AG04449 (cell line): ENCODE results near the gene FOXP1.

Source experiments
- CTCF ChIA-PET: fragments of 350-600 bp; formaldehyde crosslinking; extraction: SDS; loops from one replicate; lab custom pipeline; 2021; ENCODE audit warnings: antibody characterized with exemption; lab: Yijun Ruan, JAX
- POLR2A ChIA-PET: fragments of 400-600, 350-600 bp; formaldehyde crosslinking; extraction: SDS; loops from one replicate; lab custom pipeline; 2020; ENCODE audit warnings: antibody characterized with exemption, inconsistent platforms; lab: Yijun Ruan, JAX
- DNase-seq: peaks from one replicate; pipeline ENCODE4 v3.0.0-alpha.2; 2010; ENCODE audit warnings: low read depth, low spot score
- H3K4me3 ChIP-seq: 2 replicates; pipeline ENCODE4 v1.5.1; 2011; ENCODE audit warnings: low read depth, mild to moderate bottlenecking, control low read depth, low read length
- TF ChIP-seq, protein P1 (sequence below): IDR thresholded peaks from one replicate; pipeline ENCODE4 v1.5.1; 2011; ENCODE audit warnings: mild to moderate bottlenecking, moderate library complexity, low read length, control low read depth, inconsistent platforms; ENCODE audit not compliant: insufficient read depth; ENCODE audit errors: missing control alignments

The FOXP1 gene

DNA sequence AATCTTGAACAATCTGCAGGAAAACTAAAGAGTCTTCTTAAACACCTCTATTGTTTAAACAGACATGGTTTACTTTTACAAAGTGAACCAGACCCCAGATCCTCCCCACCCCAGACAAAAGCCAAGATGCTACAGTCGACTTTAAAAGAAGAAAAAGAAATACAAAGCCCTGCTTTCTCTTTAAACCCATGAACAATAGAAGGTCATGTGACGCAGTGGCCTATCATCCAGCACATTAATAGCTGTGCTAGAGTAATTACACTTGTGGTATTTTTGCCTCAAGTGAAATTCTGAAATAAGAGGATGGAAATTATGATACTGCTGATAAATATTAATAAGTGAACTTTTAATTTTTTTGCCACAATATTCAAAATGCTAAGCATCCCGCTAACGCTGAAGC is 613.4 kb downstream of the FOXP1 start:
- H3K4me3 ChIP-seq: no peak overlapping the region
- POLR2A ChIA-PET: no interaction called here
- no peak for DNase-seq
- CTCF ChIA-PET: no interaction called here
- TF ChIP-seq, protein P1, sequence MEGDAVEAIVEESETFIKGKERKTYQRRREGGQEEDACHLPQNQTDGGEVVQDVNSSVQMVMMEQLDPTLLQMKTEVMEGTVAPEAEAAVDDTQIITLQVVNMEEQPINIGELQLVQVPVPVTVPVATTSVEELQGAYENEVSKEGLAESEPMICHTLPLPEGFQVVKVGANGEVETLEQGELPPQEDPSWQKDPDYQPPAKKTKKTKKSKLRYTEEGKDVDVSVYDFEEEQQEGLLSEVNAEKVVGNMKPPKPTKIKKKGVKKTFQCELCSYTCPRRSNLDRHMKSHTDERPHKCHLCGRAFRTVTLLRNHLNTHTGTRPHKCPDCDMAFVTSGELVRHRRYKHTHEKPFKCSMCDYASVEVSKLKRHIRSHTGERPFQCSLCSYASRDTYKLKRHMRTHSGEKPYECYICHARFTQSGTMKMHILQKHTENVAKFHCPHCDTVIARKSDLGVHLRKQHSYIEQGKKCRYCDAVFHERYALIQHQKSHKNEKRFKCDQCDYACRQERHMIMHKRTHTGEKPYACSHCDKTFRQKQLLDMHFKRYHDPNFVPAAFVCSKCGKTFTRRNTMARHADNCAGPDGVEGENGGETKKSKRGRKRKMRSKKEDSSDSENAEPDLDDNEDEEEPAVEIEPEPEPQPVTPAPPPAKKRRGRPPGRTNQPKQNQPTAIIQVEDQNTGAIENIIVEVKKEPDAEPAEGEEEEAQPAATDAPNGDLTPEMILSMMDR: no peak

- H3K4me3 ChIP-seq: no peak overlapping the region
- CTCF ChIA-PET: no interaction called here
- DNase-seq: no peak
- TF ChIP-seq, protein P1: no peak
- POLR2A ChIA-PET: no interaction called here
Observed at GRCh38 chr3:70963431-70964275, 619.9 kb downstream of the FOXP1 start.

DNA sequence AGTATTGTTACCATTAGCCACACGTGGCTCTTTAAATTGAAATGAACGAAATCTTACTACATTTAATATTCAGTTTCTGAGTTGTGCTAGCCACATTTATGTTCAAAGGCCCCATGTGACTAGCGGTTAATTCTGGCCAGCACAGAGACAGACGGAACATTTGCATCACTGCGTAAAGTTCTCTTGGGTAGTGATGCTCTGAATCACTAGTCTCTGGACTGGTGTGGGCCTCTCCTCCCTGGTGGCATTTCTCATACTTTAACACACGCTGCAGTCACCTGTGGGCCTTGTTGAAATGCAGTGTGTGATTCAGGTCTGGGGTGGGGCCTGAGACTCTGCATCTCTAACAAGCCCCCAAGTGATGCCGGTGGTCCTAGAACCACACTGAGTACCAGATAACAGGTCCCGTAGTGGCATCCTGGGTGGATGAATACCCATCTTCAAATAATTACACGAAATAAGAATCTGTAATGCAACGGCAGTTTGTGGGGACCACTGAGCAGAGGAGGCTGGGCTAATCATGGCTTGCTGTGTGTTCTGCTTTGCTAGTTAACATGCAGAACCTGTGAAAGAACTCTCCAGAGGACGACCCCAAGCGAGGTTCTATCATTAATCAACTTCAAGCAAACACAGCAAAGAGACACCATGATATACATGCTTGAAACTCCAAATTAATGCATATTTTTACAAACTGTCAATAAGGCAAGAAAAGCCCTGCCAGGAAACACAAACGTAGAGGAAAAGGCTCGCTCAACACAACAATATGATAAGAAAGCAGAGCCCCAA is 623.8 kb downstream of the FOXP1 start:
- DNase-seq: no peak
- no peak overlapping the region for H3K4me3 ChIP-seq
- TF ChIP-seq, protein P1: no peak
- CTCF ChIA-PET: no interaction called here
- POLR2A ChIA-PET: no interaction called here

GRCh38 chr3:70952033-70952747 is 631.3 kb downstream of the FOXP1 start:
- TF ChIP-seq, protein P1: no peak
- no peak overlapping the region for H3K4me3 ChIP-seq
- no peak for DNase-seq
- CTCF ChIA-PET: interaction anchor here (0.8 kb wide), 1 partner anchor 401 kb away, joined by 3 read pairs; no protein-coding TSS in a partner anchor
- POLR2A ChIA-PET: no interaction called here

DNA sequence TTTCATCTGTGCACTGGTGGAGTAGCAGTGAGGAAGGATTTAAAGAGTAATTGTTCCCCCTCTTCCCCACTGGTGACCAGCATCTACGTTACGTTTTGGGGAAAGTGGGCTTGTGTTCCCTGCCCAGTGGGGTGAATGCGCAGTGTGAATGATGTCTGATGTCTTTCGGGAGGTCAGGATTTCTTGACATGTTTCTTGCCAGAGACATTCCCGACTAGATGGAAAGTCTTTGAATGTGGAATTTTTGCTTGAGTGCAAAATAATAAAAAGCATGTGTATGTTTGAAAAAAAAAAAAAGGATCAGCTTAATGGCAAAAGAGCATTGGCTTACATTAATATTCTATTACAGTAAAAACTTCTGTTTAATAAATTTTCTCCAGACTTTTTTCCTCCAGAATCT is 632.2 kb downstream of the FOXP1 start:
- TF ChIP-seq, protein P1: no peak
- CTCF ChIA-PET: interaction anchor here (0.8 to 1.5 kb wide), 2 partner anchors 234 to 400 kb away, joined by 3 to 5 read pairs; no protein-coding TSS in a partner anchor
- POLR2A ChIA-PET: no interaction called here
- no peak overlapping the region for H3K4me3 ChIP-seq
- DNase-seq: no peak
